Keratinocyte (primary cell): ENCODE measurements around the gene B3GLCT.

Source experiments
- EZH2 ChIP-seq: IDR thresholded peaks from one replicate; pipeline ENCODE4 v1.6.1; 2012; ENCODE audit warnings: inconsistent platforms, mild to moderate bottlenecking, low read length, moderate library complexity
- TF ChIP-seq, protein P1 (sequence below), 3 experiments: IDR thresholded peaks in 1 of 3; conservative IDR thresholded peaks in 1 of 3; optimal IDR thresholded peaks in 1 of 3; 2 replicates in 2 of 3; 3 replicates in 1 of 3; pipeline versions ENCODE3 to v1.5.1; 2011; ENCODE audit warnings: low read length in 3 of 3, mild to moderate bottlenecking in 3 of 3, moderate library complexity in 2 of 3, control low read depth in 1 of 3, inconsistent platforms in 1 of 3; ENCODE audit not compliant: insufficient read depth in 2 of 3; ENCODE audit errors: extremely low read depth in 1 of 3

DNA sequence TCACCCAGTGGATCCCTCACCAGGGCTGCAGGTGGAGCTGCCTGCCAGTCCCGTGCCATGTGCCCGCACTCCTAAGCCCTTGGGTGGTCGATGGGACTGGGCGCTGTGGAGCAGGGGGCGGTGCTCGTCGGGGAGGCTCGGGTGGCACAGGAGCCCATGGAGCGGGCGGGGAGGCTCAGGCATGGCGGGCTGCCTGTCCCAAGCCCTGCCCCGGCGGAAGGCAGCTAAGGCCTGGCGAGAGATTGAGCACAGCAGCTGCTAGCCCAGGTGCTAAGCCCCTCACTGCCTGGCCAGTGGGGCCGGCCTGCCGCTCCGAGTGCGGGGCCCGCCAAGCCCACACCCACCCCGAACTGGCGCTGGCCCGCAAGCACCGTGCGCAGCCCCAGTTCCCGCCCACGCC, 16.8 kb upstream of the B3GLCT start:
- TF ChIP-seq, protein P1, sequence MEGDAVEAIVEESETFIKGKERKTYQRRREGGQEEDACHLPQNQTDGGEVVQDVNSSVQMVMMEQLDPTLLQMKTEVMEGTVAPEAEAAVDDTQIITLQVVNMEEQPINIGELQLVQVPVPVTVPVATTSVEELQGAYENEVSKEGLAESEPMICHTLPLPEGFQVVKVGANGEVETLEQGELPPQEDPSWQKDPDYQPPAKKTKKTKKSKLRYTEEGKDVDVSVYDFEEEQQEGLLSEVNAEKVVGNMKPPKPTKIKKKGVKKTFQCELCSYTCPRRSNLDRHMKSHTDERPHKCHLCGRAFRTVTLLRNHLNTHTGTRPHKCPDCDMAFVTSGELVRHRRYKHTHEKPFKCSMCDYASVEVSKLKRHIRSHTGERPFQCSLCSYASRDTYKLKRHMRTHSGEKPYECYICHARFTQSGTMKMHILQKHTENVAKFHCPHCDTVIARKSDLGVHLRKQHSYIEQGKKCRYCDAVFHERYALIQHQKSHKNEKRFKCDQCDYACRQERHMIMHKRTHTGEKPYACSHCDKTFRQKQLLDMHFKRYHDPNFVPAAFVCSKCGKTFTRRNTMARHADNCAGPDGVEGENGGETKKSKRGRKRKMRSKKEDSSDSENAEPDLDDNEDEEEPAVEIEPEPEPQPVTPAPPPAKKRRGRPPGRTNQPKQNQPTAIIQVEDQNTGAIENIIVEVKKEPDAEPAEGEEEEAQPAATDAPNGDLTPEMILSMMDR (optimal IDR thresholded peaks at IDR 0.05 in 1 of 3, IDR thresholded peaks at IDR 0.05 in 1 of 3, conservative IDR thresholded peaks at IDR 0.05 in 1 of 3; ENCODE audit: extremely low read depth in 1 of 3, insufficient read depth in 2 of 3, low read length in 3 of 3): no peak
- no peak for TF ChIP-seq EZH2
